KMS-11 (cell line): Measurements from ENCODE around the gene PRKCE.

Experiments used
- H2AFZ ChIP-seq: fragments of 200-600 bp; sonication (generic); 2 replicates; pipeline ENCODE4 v1.6.1; 2016; ENCODE audit warnings: antibody characterized with exemption, mixed run types, low read depth
- H3K27ac ChIP-seq: fragments of 200-600 bp; sonication (generic); 2 replicates; pipeline ENCODE4 v1.6.1; 2016; ENCODE audit warnings: mild to moderate bottlenecking, mixed run types
- H3K27me3 ChIP-seq: fragments of 200-600 bp; sonication (generic); 2 replicates; pipeline ENCODE4 v1.6.1; 2017; ENCODE audit warnings: mild to moderate bottlenecking, low read depth, mixed run types, moderate library complexity; ENCODE audit not compliant: insufficient read depth
- H3K36me3 ChIP-seq: fragments of 200-600 bp; sonication (generic); 2 replicates; pipeline ENCODE4 v1.6.1; 2017; ENCODE audit warnings: mild to moderate bottlenecking, mixed run types; ENCODE audit not compliant: insufficient read depth
- H3K4me1 ChIP-seq: fragments of 200-600 bp; sonication (generic); 2 replicates; pipeline ENCODE4 v1.6.1; 2016; ENCODE audit warnings: mild to moderate bottlenecking, low read depth, mixed run types; ENCODE audit not compliant: poor library complexity, severe bottlenecking
- H3K4me2 ChIP-seq: fragments of 200-600 bp; sonication (generic); 2 replicates; pipeline ENCODE4 v1.7.0; 2016; ENCODE audit warnings: mild to moderate bottlenecking, mixed run types
- H3K4me3 ChIP-seq: fragments of 200-600 bp; sonication (generic); IDR thresholded peaks from 2 replicates; pipeline ENCODE4 v1.6.1; 2017; ENCODE audit warnings: low read depth, low read length, mixed read lengths; ENCODE audit not compliant: insufficient read depth
- H3K79me2 ChIP-seq: fragments of 200-600 bp; sonication (generic); 2 replicates; pipeline ENCODE4 v1.6.1; 2016; ENCODE audit warnings: low read depth, mixed run types; ENCODE audit not compliant: insufficient read depth
- H3K9ac ChIP-seq: fragments of 200-600 bp; sonication (generic); 2 replicates; pipeline ENCODE4 v1.6.1; 2016; ENCODE audit warnings: mild to moderate bottlenecking, mixed run types
- H4K20me1 ChIP-seq: fragments of 200-600 bp; sonication (generic); 2 replicates; pipeline ENCODE4 v1.6.1; 2016; ENCODE audit warnings: mild to moderate bottlenecking, mixed run types; ENCODE audit not compliant: insufficient read depth
- TF ChIP-seq, protein P1 (sequence below): fragments of 200-600 bp; sonication (generic); conservative IDR thresholded peaks from 2 replicates; pipeline ENCODE4 v1.6.1; 2017; ENCODE audit warnings: low read depth, mild to moderate bottlenecking, antibody characterized with exemption, low read length, moderate library complexity, mixed read lengths

Gene PRKCE

DNA sequence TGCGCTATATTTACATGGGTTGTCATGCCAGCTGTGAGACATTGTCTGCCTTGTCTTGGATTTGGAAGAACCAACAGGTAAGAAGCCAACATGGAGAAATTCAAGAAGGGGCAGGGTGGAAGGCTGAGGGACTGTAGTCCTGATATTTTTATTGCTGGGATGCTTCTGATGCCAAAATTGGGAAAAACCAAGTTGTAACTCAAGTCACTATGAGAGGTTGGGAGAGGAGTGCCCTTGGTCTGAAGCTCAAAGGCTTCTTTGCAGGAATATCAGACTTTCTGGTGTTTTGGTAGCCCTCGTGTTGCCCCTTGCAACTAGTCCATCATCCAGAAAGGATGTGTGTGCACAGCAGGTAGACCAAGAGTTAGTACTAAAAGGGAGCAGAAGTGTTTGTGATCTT is 351.5 kb downstream of the PRKCE start:
- no peaks in the 10 kb centered on the region for H3K27me3 ChIP-seq
- TF ChIP-seq, protein P1, sequence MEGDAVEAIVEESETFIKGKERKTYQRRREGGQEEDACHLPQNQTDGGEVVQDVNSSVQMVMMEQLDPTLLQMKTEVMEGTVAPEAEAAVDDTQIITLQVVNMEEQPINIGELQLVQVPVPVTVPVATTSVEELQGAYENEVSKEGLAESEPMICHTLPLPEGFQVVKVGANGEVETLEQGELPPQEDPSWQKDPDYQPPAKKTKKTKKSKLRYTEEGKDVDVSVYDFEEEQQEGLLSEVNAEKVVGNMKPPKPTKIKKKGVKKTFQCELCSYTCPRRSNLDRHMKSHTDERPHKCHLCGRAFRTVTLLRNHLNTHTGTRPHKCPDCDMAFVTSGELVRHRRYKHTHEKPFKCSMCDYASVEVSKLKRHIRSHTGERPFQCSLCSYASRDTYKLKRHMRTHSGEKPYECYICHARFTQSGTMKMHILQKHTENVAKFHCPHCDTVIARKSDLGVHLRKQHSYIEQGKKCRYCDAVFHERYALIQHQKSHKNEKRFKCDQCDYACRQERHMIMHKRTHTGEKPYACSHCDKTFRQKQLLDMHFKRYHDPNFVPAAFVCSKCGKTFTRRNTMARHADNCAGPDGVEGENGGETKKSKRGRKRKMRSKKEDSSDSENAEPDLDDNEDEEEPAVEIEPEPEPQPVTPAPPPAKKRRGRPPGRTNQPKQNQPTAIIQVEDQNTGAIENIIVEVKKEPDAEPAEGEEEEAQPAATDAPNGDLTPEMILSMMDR = no peak
- H3K9ac ChIP-seq = no peak overlapping the region
- H2AFZ ChIP-seq = no peak overlapping the region
- no peak overlapping the region for H3K27ac ChIP-seq
- no peak overlapping the region for H3K4me3 ChIP-seq
- H3K4me1 ChIP-seq = no peaks in the 10 kb centered on the region
- H3K79me2 ChIP-seq = no peaks in the 10 kb centered on the region
- no peaks in the 10 kb centered on the region for H3K36me3 ChIP-seq
- H4K20me1 ChIP-seq = no peaks in the 10 kb centered on the region
- H3K4me2 ChIP-seq = no peak overlapping the region

DNA sequence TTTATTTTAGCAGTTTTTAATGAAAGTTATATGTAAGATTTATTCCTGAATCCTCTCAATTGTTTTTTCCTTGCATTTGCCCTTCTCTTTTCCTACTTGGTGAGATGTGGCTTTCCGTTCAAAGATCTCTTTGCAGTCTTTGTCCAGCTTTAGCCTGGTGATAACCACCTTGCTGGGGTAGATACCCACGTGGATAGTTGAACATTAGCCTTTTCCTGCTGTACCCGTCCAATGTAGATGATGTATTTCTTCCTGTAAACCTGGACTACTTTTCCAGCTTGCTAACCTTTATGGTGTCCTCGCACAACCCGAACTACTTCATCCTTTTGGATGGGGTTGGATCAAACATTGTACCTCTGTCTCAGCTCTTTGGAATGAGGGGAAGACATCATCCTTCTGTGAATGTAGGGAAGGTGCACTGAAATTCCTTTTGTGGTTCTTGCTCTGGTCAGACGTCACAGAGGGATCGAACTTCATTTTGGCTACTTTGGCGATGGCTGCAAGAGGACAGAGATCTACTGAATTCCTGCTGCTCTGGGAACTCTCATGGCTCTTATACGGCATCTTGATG is 352.5 kb downstream of the PRKCE start:
- Histone ChIP-seq H4K20me1 (no peaks in the 10 kb centered on the region), H3K9ac (no peak overlapping the region), H3K36me3 (no peaks in the 10 kb centered on the region), H2AFZ (no peak overlapping the region), H3K4me2 (no peak overlapping the region), H3K4me1 (no peaks in the 10 kb centered on the region), H3K27ac (no peak overlapping the region), H3K27me3 (no peaks in the 10 kb centered on the region), H3K4me3 (no peak overlapping the region), H3K79me2 (no peaks in the 10 kb centered on the region)
- TF ChIP-seq, protein P1 = no peak

DNA sequence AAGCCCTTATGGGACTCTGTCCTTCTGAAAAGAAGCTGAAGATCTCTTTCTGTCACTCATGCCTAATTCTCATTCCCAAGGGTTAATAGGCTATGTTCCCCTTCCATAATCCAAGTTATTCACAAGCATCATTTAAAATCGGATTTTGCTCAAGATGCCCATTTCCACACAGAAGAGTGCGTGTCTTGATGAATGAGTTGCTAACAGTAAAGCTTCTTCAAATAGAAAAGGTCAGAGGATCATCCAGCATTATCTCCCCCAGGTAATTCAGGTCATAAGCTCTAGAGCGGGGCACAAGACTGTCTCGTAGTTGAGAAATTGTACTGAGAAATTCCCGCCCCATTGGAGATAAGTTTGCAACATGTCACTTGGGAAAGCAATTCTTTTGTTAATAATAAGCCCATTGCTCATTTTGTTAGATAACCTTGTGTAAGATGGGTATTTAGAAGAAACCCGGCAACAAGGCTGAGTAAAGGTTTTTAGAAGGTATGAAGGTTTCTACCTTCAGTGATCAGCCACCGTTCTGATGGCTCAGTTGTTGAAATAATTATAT is 355.1 kb downstream of the PRKCE start:
- Histone ChIP-seq H3K9ac (no peak overlapping the region), H2AFZ (no peak overlapping the region), H3K4me3 (no peak overlapping the region), H3K79me2 (no peaks in the 10 kb centered on the region), H3K27ac (no peak overlapping the region), H3K4me2 (no peak overlapping the region), H4K20me1 (no peaks in the 10 kb centered on the region), H3K36me3 (no peaks in the 10 kb centered on the region), H3K27me3 (no peaks in the 10 kb centered on the region), H3K4me1 (no peaks in the 10 kb centered on the region)
- TF ChIP-seq, protein P1 = no peak

DNA sequence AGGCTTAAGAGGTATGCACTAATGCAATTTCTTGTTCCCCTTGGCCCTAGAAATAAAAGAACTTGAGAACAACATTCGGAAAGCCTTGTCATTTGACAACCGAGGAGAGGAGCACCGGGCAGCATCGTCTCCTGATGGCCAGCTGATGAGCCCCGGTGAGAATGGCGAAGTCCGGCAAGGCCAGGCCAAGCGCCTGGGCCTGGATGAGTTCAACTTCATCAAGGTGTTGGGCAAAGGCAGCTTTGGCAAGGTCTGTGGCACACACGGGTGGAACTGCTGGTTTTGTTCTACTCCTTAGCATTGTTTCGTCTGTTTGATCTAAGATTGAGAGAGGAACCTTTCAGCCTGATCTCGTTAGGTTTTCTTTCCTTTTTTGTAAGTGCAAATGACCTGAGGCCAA is 355.9 kb downstream of the PRKCE start:
- Histone ChIP-seq H3K4me1 (no peaks in the 10 kb centered on the region), H3K9ac (no peak overlapping the region), H3K27me3 (no peaks in the 10 kb centered on the region), H3K79me2 (no peaks in the 10 kb centered on the region), H3K4me3 (no peak overlapping the region), H3K4me2 (no peak overlapping the region), H3K36me3 (no peaks in the 10 kb centered on the region), H2AFZ (no peak overlapping the region), H3K27ac (no peak overlapping the region), H4K20me1 (no peaks in the 10 kb centered on the region)
- TF ChIP-seq, protein P1 = no peak
